ENCODE results near the gene ESYT3. TPM values are rescaled to one million over a fixed set of nuclear protein-coding genes. Genes with fewer than 3 reads are reported as not detected.
A peak's percentile ranks its signal among the peaks of the same experiment; 100 is the strongest.
"Not testable (repeated sequence)": the region's sequence is repeated elsewhere in the genome, so short reads cannot be mapped to it uniquely, and the experiment has no call there.

Gene ESYT3
- total RNA-seq, 1 donor, result 0.72 TPM

- TF ChIP-seq CTCF (IDR thresholded peaks at IDR 0.05; ENCODE audit: extremely low read depth, low read depth, low read length), result no peak
- peaks cover 35% of the 10 kb centered on the region for H3K36me3 ChIP-seq (ENCODE audit: insufficient read depth, low read length)
- no peak overlapping the region for H2AFZ ChIP-seq (ENCODE audit: low read length)
- H3K4me3 ChIP-seq (ENCODE audit: insufficient read depth, low read length), result no peak overlapping the region
- H3K4me1 ChIP-seq (ENCODE audit: insufficient read depth, low read length), result peaks cover 5% of the 10 kb centered on the region
- H4K20me1 ChIP-seq (ENCODE audit: insufficient read depth, low read length), result no peaks in the 10 kb centered on the region
- no peaks in the 10 kb centered on the region for H3K27me3 ChIP-seq (ENCODE audit: insufficient read depth, low read length)
- no peaks in the 10 kb centered on the region for H3K79me2 ChIP-seq (ENCODE audit: insufficient read depth, low read length)
- no peak overlapping the region for H3K4me2 ChIP-seq (ENCODE audit: insufficient read depth, low read length)
- no peaks in the 10 kb centered on the region for H3K9me3 ChIP-seq (ENCODE audit: low read depth, low read length)
- DNase-seq (ENCODE audit: insufficient read length, low spot score, missing footprints), result no peak
- no peak overlapping the region for H3K27ac ChIP-seq (ENCODE audit: low read depth, low read length)
These were observed 27.0 kb upstream of the ESYT3 start for GRCh38 chr3:138407236-138407907.

GRCh38 chr3:138408751-138409570 lies 25.5 kb upstream of the ESYT3 start:
- TF ChIP-seq CTCF (IDR thresholded peaks at IDR 0.05; ENCODE audit: extremely low read depth, low read depth, low read length), result no peak
- Histone ChIP-seq H3K79me2 (ENCODE audit: insufficient read depth, low read length) (no peaks in the 10 kb centered on the region), H2AFZ (ENCODE audit: low read length) (no peak overlapping the region), H3K36me3 (ENCODE audit: insufficient read depth, low read length) (peaks cover 20% of the 10 kb centered on the region), H3K27me3 (ENCODE audit: insufficient read depth, low read length) (no peaks in the 10 kb centered on the region), H3K9me3 (ENCODE audit: low read depth, low read length) (no peaks in the 10 kb centered on the region), H4K20me1 (ENCODE audit: insufficient read depth, low read length) (no peaks in the 10 kb centered on the region), H3K4me3 (ENCODE audit: insufficient read depth, low read length) (no peak overlapping the region), H3K27ac (ENCODE audit: low read depth, low read length) (no peak overlapping the region), H3K4me2 (ENCODE audit: insufficient read depth, low read length) (no peak overlapping the region), H3K4me1 (ENCODE audit: insufficient read depth, low read length) (peaks cover 10% of the 10 kb centered on the region)
- DNase-seq (ENCODE audit: insufficient read length, low spot score, missing footprints), result no peak

GRCh38 chr3:138412821-138413551 lies 21.4 kb upstream of the ESYT3 start:
- Histone ChIP-seq H3K79me2 (ENCODE audit: insufficient read depth, low read length) (no peaks in the 10 kb centered on the region), H2AFZ (ENCODE audit: low read length) (no peak overlapping the region), H3K27ac (ENCODE audit: low read depth, low read length) (no peak overlapping the region), H3K27me3 (ENCODE audit: insufficient read depth, low read length) (no peaks in the 10 kb centered on the region), H3K9me3 (ENCODE audit: low read depth, low read length) (no peaks in the 10 kb centered on the region), H3K4me2 (ENCODE audit: insufficient read depth, low read length) (no peak overlapping the region), H3K4me3 (ENCODE audit: insufficient read depth, low read length) (no peak overlapping the region), H3K36me3 (ENCODE audit: insufficient read depth, low read length) (no peaks in the 10 kb centered on the region), H4K20me1 (ENCODE audit: insufficient read depth, low read length) (no peaks in the 10 kb centered on the region), H3K4me1 (ENCODE audit: insufficient read depth, low read length) (peaks cover 10% of the 10 kb centered on the region)
- DNase-seq (ENCODE audit: insufficient read length, low spot score, missing footprints), result no peak
- TF ChIP-seq CTCF (IDR thresholded peaks at IDR 0.05; ENCODE audit: extremely low read depth, low read depth, low read length), result no peak

- Histone ChIP-seq H3K4me2 (ENCODE audit: insufficient read depth, low read length) (peak overlapping the region; percentile 7), H3K4me3 (ENCODE audit: insufficient read depth, low read length) (peak overlapping the region; percentile 52), H2AFZ (ENCODE audit: low read length) (peak overlapping the region; percentile 37)
- not testable (repeated sequence) for H3K27me3 ChIP-seq (ENCODE audit: insufficient read depth, low read length); H3K79me2 ChIP-seq (ENCODE audit: insufficient read depth, low read length); DNase-seq (ENCODE audit: insufficient read length, low spot score, missing footprints); H3K4me1 ChIP-seq (ENCODE audit: insufficient read depth, low read length); H4K20me1 ChIP-seq (ENCODE audit: insufficient read depth, low read length); H3K36me3 ChIP-seq (ENCODE audit: insufficient read depth, low read length); H3K27ac ChIP-seq (ENCODE audit: low read depth, low read length); H3K9me3 ChIP-seq (ENCODE audit: low read depth, low read length)
These were observed 18.2 kb upstream of the ESYT3 start for GRCh38 chr3:138416236-138416635.

Measured in osteoblast (primary cell).